Stimulated activated CD4-positive, alpha-beta T cell treated with anti-CD3 and anti-CD28 coated beads, Interleukin-2, amount 100 ng/mL, for 24 hours (primary cell): Measurements from ENCODE around the gene WSB1.
A peak's percentile ranks its signal among the peaks of the same experiment; 100 is the strongest.
"Not testable (repeated sequence)": the region's sequence is repeated elsewhere in the genome, so short reads cannot be mapped to it uniquely, and the experiment has no call there.

ENCODE experiments used
- DNase-seq, 2 donors: peaks; one replicate each; pipeline ENCODE4 v3.0.0-alpha.2; 2020

WSB1 gene, protein sequence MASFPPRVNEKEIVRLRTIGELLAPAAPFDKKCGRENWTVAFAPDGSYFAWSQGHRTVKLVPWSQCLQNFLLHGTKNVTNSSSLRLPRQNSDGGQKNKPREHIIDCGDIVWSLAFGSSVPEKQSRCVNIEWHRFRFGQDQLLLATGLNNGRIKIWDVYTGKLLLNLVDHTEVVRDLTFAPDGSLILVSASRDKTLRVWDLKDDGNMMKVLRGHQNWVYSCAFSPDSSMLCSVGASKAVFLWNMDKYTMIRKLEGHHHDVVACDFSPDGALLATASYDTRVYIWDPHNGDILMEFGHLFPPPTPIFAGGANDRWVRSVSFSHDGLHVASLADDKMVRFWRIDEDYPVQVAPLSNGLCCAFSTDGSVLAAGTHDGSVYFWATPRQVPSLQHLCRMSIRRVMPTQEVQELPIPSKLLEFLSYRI

DNA sequence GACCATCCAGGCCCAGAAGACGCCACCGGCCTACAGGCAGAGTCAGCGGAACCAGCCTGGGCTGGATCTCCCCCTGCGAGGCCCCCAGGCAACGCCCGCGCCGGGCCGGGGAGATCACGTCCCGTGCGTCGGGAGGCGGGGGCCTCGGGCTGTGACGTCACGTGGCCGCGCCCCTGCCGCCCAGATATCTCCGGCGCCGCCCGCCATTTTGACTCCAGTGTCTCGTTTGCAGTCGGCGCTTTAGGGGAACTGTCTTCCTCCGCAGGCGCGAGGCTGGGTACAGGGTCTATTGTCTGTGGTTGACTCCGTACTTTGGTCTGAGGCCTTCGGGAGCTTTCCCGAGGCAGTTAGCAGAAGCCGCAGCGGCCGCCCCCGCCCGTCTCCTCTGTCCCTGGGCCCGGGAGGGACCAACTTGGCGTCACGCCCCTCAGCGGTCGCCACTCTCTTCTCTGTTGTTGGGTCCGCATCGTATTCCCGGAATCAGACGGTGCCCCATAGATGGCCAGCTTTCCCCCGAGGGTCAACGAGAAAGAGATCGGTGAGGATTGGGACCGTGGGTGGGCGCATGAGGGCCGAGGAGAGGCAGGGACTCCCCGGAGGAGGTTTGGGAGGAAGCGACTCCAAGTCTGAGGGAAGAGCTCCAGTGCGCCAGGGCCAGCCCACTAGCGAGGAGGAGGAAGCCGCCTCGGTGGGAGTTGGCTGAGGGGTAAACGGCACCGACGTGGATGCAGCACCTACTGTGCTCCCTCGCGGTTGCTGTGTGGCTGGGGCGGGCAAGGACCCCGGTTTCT, at the start of gene WSB1:
WSB1 (plus strand) TSS at position 217 of the 791 bp plus-strand sequence; CDS start at position 499, 282 bp downstream.
- peak; percentile 92 to 93 for DNase-seq

DNA sequence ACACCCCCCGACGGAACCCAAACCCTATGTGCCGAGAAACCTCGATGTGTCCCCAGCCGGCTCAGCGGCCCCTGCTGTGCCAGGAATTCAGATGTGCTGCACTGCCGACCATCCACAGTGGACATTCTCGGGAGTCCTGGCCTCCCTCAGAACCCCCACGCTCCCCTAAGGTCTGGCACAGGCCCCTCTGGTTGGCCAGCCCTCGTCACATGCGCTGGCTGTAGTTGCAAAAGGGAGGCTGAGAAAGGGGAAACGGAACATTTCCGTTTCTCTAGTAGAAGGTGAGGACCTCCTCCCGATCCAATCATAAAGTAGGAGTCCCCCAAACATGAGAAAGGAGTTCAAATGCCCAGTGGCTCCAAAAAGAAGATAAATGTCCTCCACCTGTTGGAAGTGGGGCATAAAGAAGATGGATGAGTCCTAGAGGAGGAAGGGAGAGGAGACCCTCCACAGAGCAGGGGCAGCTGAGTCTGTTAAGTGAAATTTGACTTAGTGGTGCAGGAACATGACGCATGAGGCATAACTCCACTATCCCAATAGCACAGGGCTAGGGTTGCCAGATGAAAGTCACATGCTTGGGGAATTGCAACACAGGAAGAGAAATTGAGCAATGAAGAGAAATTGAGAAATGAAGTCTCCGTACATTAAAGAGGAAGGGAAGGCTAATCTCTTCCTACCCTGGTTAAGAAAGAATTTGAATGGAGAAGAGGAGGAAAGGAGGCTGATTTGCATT, 49.3 kb upstream of the WSB1 start:
- DNase-seq = no peak

DNA sequence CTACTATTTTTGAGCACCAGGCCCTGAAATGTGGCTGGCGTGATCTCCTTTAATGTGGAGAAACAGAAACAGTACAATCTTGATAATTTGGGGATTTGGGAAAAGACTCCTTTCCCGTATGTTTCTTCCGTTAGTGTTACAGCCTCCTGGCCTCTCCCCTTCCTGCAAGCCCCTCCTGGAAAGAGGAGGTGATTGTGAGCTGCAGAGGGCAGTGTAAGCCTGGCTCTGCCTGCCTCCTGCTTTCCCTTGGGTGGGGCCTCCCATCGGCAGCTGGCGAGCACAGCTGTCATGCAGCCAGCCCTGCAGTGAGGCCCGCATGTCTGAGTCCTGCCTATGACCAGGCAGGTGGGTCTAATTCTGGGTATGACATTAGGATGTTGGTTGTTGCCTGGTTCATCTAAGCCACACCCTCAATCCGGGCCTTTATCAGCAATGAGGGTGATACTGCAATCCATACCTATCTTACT, 48.7 kb upstream of the WSB1 start:
- peak; percentile 27 to 49 for DNase-seq

DNA sequence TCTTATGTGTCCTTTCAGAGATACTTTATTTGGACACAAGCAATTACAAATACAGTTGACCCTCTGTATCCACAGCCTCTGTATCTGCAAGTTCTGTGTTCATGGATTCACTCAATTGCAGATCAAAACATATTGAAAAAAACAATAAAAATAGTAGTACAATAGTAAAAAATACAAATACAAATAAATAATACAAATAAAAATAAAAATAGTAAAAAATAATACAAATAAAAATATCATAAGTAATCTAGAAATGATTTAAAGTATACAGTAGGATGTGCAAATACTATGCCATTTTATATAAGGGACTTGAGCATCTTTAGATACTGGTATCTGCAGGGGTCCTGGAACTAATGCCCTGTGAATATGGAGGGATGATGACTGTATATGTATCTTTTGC, 47.4 kb upstream of the WSB1 start:
- no peak for DNase-seq

DNA sequence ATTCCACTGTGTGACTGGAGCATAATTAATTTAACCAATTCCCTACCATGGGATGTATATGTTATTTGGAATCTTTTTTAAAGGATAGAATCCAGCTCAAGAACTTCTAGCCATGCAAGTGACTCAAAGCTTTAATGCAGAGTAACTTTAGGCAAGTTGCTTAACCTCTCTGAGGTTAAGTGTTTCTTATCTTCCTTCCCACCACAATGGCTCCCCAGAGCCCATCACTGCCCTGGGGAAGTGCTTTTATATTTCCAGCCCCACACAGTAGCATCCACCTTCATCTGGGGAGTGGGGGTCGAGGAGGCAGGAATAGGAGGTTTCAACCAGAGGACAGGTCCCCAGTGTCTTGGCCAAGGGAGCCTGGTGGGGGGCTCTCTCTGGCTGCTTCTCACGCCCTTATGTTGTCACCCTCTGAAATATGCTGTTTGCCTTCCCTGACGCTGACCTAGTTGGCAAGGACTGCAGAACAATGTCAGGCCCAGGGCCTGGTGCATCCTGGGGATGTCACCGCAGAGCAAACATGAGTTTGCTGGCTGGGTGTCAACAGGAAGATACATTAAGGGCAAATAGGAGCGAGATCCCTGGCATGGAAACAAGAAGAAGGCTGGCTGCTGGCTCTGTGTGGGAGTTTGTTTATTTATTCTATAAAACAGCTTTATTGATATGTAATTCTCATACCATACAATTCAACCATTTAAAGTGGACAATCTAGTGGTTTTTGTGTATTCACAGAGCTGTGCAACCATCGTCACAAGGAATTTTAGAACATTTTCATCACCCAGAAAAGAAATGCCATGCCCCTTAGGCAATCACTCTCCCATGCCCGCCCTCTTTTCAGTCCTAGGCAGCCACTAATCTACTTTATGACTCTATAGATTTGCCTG, 46.6 kb upstream of the WSB1 start:
- no peak for DNase-seq

DNA sequence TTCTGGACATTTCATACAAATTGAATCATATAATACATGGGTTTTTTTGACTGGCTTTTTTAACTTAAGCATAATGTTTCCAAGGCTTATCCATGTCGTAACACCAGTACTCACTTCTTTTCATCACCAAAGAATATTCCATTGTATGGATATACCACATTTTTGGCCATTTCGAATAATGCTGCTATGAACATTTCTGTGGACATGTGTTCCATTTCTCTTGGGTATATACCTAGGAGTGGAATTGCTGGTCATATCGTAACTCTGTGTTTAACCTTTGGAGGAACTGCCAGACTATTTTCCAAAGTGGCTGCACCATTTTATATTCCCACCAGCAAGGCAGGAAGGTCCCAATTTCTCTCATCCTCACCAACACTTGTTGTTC, 46.0 kb upstream of the WSB1 start:
- DNase-seq = no peak

DNA sequence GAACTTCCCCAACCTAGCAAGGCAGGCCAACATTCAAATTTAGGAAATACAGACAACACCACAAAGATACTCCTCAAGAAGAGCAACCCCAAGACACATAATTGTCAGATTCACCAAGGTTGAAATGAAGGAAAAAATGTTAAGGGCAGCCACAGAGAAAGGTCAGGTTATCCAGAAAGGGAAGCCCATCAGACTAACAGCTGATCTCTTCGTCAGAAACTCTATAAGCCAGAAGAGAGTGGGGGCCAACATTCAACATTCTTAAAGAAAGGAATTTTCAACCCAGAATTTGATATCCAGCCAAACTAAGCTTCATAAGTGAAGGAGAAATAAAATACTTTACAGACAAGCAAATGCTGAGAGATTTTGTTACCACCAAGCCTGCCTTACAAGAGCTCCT, 43.1 kb upstream of the WSB1 start:
- DNase-seq = not testable (repeated sequence)

DNA sequence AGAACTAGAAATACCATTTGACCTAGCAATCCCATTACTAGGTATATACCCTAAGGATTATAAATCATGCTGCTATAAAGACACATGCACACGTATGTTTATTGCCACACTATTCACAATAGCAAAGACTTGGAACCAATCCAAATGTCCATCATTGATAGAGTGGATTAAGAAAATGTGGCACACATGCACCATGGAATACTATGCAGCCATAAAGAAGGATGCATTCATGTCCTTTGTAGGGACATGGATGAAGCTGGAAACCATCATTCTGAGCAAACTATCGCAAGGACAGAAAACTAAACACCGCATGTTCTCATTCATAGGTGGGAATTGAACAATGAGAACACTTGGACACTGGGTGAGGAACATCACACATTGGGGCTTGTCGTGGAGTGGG, 39.1 kb upstream of the WSB1 start:
- not testable (repeated sequence) for DNase-seq

DNA sequence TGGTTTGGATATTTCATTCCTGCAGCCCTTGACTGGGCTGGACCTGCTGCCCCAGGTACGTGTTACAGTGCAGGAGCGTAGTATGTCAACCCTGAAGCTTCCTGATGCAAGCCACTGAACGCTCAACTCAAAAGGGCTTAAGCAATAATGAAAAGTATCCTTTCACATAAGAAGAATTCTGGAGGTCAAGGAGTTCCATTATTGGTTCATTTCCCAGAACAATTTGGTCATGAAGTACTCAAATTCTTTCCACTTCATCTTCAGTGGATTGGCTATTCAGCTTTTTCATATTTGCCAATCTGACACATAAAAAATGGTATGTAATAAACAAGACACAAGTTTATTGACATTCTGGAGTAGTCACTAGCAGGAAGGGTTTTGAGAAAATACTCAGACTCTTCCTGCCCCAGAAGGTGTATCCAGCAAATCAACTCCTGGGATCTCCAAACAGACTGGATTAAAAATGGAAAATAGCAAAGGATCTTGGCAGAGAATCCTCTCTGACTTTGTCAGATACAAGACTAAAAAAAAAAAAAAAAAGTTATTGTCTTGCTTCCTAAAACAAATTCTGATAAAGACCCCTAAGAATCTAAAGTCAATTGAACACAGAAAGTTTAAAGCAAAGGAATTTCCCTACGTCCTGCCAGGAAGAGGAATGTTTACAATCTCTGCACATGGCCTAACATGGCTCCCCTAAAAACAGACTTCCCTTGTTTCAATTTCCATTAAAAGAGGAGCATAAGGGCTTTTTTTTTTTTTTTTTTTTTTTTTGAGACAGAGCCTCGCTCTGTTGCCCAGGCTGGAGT, 37.5 kb upstream of the WSB1 start:
- DNase-seq = no peak

DNA sequence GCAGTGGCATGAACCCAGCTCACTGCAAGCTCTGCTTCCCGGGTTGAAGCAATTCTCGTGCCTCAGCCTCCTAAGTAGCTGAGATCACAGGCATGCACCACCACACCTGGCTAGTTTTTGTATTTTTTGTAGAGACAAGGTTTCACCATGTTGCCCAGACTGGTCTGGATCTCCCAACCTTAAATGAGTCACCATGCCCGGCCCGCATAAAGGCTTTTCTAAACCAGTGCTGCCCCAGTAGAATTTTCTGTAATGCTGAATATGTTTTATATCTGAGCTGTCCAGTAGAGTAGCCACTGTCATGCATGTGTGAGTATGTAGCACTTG, 36.9 kb upstream of the WSB1 start:
- DNase-seq = no peak

DNA sequence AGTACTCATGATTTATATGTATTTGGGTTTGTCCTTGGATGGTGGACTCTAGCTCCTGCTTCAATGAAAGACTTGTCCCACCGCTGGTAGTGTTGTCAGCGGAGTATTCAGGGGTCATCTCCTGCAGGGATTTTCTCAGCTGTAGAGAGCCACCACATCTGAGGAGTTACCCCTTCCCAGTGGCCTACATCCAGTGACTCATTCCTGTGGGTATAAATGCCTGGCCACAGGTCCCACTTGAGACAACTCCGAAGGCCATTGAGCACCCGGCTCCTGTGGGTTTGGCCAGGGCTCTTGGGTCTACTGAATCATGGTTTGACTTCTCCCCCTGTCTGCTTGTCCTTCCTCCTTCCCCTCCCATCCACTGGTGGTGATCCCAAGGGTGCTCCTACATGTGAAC, 34.6 kb upstream of the WSB1 start:
- no peak for DNase-seq

DNA sequence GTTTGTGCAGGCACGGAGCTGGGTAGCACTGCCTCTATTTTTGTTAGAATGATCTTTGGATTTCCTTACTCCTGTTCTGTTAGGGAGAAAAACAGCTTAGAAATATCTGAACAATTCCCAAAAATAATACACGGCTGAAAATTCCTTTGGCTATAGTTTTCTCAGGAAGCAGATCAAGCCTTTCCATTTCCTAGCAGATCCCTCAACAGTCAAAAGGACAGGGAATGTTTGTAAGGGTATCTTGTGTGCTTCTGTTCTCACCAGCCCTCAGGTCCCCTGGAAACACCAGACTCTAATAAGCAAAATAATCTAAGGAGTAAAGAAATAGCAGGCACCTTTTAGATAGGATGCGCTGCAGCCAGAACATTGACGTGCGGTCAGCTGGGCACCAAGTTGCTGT, 30.5 kb upstream of the WSB1 start:
- DNase-seq = no peak

DNA sequence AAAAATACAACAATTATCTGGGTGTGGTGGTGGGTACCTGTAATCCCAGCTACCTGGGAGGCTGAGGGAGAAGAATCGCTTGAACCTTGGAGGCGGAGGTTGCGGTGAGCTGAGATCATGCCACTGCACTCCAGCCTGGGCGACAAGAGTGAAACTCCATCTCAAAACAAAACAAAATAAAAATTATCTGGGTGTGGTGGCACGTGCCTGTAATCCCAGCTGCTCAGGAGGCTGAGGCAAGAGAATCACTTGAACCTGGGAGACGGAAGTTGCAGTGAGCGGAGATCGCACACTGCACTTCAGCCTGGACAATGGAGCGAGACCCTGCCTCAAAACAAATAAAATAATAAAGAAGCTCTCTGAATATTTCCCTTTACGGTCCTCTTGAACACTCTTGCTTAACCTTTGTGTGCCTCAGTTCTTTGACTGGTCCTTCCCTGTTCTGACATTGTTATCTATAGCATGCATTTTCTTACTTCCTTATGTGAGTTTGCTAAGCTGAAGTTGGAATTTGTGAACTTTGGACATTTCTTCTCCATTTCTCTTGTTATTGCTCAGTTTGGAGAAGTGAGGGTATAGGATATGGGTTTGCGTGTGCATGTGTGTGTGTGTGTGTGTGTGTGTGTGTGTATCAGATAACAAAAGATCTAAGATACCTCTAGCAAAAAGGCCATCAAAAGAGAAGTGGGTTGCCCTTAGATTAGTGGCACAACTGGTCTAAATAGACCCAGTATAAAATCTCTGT, 29.7 kb upstream of the WSB1 start:
- DNase-seq = no peak

DNA sequence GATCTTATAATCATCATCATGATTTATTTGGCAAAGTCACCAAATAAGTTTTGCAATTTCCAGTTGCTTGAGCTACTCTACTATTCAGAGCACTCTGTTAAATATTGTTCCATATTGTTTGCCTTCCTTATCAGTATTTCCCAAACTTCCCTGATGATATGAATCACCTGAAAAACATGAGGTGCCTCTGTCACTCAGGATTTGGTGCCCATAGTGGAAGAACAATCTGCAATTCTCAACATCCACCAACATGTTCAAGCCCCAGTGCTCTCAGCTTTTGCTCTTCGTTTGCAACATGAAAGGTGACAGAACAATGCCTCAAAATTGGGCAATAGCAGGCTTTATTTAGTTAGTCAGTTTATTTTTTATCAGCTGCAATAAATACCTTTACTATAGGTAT, 28.6 kb upstream of the WSB1 start:
- no peak for DNase-seq

DNA sequence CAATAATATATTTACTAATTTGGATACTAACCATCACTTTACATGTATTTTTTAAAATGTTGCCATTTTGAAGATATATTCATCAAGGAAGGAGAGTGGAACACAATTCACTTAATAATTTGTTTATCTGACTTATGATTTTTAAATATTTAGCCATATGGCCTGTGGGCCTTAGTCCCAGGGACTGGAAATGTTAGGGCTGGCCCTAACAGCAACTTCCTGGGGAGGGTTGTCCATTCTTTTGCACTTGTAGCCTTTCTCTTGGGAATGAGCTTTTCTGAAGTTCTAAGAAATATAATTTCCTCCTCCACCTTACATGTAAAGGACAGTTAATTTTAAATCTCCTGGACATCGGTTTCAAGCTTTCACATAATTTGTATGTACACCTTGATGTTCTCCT, 27.7 kb upstream of the WSB1 start:
- no peak for DNase-seq

DNA sequence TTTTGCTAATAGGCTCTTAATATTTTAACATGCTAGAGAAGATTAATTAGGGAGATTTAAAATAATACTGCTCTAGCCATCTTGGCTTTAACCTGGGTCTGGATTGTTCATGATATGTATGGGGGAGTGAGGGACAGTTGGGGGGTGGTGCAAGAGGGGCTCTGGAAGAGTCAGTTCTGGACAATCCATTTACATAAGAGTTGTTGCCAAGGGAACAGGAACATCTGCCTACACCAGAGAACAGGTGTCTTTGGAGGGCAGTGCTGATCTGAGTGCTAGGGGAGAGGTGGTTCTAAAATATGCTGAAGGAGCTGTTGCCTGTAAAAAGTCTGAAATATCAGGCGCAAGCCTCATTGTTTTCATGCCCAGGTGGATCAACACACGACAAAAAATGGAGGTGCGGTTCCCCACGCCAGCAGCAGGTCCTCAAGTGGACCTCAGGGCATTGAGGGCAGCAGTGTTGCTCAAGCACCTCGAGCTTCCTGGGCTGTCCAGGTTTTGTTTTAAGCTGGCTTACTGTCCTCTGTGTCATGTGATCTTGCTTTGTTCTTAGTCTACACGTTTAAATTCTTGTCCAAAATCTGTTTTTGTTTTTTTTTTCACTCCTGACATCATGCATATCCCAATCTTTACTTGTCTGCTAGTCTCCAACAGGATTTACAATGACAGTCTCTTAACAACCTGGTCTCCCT, 25.4 kb upstream of the WSB1 start:
- no peak for DNase-seq

DNA sequence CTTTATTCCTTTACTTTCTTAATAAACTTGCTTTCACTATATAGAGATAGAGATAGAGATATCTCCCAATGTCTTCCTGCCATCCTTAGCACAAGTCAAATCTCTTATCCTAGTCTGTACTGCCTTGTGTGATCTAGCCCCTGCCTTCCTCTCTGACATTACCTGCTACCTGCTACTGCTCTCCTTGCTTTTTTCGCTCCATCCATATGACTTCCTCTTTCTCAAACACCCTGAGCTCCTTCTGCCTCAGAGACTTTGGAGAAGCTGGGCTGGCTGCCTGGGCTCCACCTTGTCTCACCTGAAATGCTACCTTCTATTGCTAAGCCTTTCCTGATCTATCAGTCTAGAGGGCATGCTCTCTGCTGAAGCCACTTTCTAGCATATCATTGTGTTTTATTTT, 24.7 kb upstream of the WSB1 start:
- no peak for DNase-seq

DNA sequence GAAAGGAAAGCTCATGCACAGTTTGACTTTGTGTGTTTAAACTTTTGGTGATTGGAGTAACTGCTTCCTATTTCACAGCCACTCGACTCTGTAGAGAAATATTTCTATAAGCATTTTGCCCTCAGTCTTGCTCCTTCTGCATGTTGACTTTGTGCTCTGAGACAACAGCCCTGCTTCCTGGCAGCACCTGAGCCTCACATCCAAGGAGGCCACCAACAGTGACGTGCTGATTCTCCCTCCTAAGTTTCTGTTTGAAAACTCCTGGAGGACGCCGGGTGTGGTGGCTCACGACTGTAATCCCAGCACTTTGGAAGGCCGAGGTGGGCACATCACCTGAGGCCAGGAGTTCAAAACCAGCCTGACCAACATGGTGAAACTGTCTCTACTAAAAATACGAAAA, 23.9 kb upstream of the WSB1 start:
- DNase-seq = no peak

DNA sequence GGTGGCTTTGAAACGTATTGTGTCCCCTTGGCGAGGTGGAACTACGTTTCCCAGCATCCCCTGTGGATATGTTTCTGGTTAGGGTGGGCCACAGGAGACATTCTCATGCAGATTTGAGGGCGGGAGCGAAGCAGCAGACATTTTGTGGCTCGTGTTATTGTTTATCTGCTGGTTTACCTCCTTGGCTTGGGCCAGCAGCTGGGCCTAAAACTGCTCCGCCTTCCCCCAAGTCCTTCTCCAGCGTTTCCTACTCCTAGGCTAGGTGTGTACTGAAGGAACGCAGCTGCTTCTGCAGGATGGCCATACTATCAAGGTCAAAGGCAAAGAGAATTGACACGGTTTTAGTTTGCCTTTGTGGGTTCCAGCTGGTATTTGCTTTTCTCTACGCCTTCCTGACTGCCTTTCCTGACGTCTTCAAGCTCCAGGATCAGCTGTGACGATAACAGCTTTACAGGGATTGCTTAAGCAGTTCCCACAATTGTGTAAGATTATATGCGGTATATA, 17.2 kb upstream of the WSB1 start:
- no peak for DNase-seq

DNA sequence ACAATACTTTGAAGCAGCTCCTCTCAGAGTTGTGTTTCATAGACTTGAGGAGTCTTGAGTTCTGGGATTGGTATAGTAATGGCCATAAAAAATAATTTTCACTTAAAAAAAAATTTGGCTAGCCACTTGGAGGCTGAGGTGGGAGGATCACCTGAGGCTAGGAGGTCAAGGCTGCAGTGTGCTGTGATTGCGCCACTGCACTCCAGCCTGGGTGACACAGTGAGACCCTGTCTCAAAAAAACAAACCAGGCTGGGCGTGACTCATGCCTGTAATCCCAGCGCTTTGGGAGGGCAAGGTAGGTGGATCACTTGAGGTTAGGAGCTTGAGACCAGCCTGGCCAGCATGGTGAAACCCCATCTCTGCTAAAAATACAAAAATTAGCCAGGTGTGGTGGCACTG, 14.8 kb upstream of the WSB1 start:
- DNase-seq = not testable (repeated sequence)
